HCEC 1CT (cell line): Measurements from ENCODE around the gene CASQ2.
A peak's percentile ranks its signal among the peaks of the same experiment; 100 is the strongest.
"Not testable (repeated sequence)": the region's sequence is repeated elsewhere in the genome, so short reads cannot be mapped to it uniquely, and the experiment has no call there.

Source experiments
- DNase-seq: peaks from one replicate; pipeline ENCODE4 v3.0.0-alpha.2; 2017

CASQ2 gene

GRCh38 chr1:115779075-115779474, 10.6 kb upstream of the CASQ2 start:
- DNase-seq, result not testable (repeated sequence)

- peak; percentile 84 for DNase-seq
Observed at GRCh38 chr1:115771847-115772457, 3.4 kb upstream of the CASQ2 start.

GRCh38 chr1:115771094-115771846, 2.8 kb upstream of the CASQ2 start:
- DNase-seq, result peak; percentile 37

GRCh38 chr1:115767403-115767802, 1.1 kb downstream of the CASQ2 start:
- no peak for DNase-seq

GRCh38 chr1:115765091-115765490, 3.4 kb downstream of the CASQ2 start:
- no peak for DNase-seq

- peak; percentile 50 for DNase-seq
Observed at GRCh38 chr1:115764541-115764940, 4.0 kb downstream of the CASQ2 start.

GRCh38 chr1:115762779-115763178, 5.7 kb downstream of the CASQ2 start:
- DNase-seq, result no peak

GRCh38 chr1:115761601-115762302, 6.8 kb downstream of the CASQ2 start:
- peak; percentile 78 for DNase-seq

- DNase-seq, result no peak
Observed at GRCh38 chr1:115757856-115758255, 10.7 kb downstream of the CASQ2 start.

GRCh38 chr1:115757326-115757725, 11.2 kb downstream of the CASQ2 start:
- DNase-seq, result no peak

GRCh38 chr1:115755456-115756370, 12.8 kb downstream of the CASQ2 start:
- no peak for DNase-seq

GRCh38 chr1:115753830-115754229, 14.7 kb downstream of the CASQ2 start:
- DNase-seq, result no peak

GRCh38 chr1:115753361-115753760, 15.2 kb downstream of the CASQ2 start:
- no peak for DNase-seq

GRCh38 chr1:115748401-115749150, 19.9 kb downstream of the CASQ2 start:
- DNase-seq, result peak; percentile 66

- no peak for DNase-seq
Observed at GRCh38 chr1:115746021-115746690, 22.4 kb downstream of the CASQ2 start.

- no peak for DNase-seq
Observed at GRCh38 chr1:115744646-115745275, 23.8 kb downstream of the CASQ2 start.

- DNase-seq, result no peak
Observed at GRCh38 chr1:115740811-115741210, 27.7 kb downstream of the CASQ2 start.

GRCh38 chr1:115732316-115732715, 36.2 kb downstream of the CASQ2 start:
- no peak for DNase-seq

GRCh38 chr1:115729756-115730155, 38.8 kb downstream of the CASQ2 start:
- no peak for DNase-seq

- no peak for DNase-seq
Observed at GRCh38 chr1:115728341-115728740, 40.2 kb downstream of the CASQ2 start.

- DNase-seq, result peak; percentile 97
Observed at GRCh38 chr1:115727706-115728249, 40.7 kb downstream of the CASQ2 start.
